NCI-H2029 treated with DMSO at 0.1 percent for 48 hours (cell line): ENCODE results near the gene MTARC1.

Source experiments
- DNase-seq: peaks from one replicate; lab custom pipeline; 2025; lab: John Stamatoyannopoulos, UW

The MTARC1 gene

GRCh38 chr1:220833436-220833835 is 46.7 kb downstream of the MTARC1 start:
- DNase-seq = no peak

GRCh38 chr1:220834155-220834870 is 47.6 kb downstream of the MTARC1 start:
- no peak for DNase-seq
